Epithelial cell of alveolus of lung (primary cell): ENCODE measurements around the gene DPP3. TPM values are rescaled to one million over a fixed set of nuclear protein-coding genes. Genes with fewer than 3 reads are reported as not detected.

Source experiments
- total RNA-seq: library from RNA; depleted of rRNA; stranded (reverse); fragments of >200 nt; gene quantifications from 2 replicates; pipeline ENCODE4 v1.2.1, GENCODE V29; 2015

The DPP3 gene, protein sequence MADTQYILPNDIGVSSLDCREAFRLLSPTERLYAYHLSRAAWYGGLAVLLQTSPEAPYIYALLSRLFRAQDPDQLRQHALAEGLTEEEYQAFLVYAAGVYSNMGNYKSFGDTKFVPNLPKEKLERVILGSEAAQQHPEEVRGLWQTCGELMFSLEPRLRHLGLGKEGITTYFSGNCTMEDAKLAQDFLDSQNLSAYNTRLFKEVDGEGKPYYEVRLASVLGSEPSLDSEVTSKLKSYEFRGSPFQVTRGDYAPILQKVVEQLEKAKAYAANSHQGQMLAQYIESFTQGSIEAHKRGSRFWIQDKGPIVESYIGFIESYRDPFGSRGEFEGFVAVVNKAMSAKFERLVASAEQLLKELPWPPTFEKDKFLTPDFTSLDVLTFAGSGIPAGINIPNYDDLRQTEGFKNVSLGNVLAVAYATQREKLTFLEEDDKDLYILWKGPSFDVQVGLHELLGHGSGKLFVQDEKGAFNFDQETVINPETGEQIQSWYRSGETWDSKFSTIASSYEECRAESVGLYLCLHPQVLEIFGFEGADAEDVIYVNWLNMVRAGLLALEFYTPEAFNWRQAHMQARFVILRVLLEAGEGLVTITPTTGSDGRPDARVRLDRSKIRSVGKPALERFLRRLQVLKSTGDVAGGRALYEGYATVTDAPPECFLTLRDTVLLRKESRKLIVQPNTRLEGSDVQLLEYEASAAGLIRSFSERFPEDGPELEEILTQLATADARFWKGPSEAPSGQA
- total RNA-seq, result 40.3 and 61.2 TPM in 2 replicates

DNA sequence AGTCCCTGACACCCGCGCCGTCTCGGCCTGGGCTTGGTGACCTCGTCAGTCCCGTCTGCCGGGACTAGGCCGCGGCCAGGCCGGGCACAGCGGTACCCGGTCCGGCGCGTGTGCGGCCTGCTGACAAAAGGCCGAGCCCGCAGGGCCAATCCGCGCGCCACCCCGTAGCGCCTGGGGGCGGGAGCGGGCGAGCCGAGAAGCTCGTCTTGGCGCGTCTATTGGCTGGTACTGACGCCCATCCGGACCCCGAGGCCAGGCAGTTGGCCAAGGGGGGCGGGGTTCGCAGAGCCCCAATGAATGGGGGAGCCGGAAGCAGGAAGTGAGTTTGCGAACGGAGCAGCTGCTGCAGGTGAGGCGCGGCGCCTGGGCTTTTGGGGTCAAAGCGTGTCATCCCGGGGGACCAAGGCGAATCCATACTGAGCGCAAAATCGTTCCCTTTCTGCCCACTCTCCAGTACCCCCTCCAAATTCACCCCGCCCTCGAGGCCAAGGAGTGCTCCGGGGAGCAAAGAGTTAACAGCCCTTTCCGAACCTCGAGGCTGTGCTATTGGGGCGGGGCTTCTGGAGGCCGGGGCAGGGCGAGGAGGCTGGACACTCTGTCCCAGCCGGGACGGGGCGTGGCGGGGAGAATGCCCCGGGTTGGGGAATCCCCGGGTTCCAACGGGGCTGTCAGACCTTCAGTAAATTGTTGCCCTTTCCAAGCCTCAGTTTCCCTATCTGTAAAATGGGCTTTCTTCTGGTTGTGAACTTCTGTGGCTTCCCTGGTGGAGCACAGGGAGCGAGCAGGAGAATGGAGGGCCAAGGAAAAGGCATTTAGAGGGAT, at the start of gene DPP3:
Gene DPP3, plus strand, starts transcription at position 318 of the 822 bp plus-strand sequence. CDS start 1,767 bp downstream, outside the sequence.

DNA sequence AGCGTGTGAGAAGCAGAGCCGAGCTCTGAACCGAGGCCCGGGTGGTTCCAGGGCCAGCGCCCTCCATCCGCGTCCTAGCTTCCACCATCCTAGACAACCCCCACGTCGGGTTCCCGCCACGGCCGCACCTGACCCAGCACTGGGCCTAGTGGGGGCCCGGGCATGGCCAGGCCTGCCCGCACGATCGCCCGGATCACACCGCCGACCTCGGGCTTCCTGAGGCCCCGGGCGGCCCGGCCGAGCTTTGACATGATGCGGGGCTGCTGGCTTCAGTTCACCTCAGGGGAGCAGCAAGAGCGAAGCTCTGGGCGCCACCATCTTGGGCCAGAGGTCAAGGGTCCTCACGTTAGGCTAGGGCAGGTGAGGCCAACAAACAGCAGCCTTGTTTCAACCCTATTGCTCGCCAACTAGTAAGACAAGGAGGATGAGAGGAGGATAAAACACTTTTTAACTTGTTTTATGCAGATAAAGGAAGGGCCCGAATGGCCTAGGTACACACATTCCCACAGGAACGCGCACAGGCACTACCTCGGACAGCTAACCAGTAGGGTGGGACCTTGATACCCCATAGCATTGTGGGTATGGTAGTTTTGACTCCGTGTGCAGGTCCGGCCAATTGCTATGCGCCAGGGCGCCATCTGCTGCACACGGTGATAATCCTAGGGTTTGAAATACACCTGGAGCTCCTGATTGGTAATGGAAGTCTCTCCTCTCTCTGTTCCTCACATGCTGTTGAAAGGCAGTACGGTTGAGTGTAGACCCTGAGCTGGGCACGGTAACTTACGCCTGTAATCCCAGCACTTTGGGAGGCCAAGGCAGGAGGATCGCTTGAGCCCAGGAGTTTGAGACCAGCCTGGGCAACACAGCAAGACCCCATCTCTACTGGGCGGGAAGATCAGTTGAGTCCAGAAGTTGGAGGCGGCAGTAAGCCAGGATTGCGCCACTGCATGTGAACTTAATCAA, 41.4 kb upstream of the DPP3 start, which contains the start of gene MRPL11:
Gene MRPL11, minus strand, starts transcription at position 345 of the 963 bp plus-strand sequence. Its CDS starts 94 bp downstream, at position 251.

DNA sequence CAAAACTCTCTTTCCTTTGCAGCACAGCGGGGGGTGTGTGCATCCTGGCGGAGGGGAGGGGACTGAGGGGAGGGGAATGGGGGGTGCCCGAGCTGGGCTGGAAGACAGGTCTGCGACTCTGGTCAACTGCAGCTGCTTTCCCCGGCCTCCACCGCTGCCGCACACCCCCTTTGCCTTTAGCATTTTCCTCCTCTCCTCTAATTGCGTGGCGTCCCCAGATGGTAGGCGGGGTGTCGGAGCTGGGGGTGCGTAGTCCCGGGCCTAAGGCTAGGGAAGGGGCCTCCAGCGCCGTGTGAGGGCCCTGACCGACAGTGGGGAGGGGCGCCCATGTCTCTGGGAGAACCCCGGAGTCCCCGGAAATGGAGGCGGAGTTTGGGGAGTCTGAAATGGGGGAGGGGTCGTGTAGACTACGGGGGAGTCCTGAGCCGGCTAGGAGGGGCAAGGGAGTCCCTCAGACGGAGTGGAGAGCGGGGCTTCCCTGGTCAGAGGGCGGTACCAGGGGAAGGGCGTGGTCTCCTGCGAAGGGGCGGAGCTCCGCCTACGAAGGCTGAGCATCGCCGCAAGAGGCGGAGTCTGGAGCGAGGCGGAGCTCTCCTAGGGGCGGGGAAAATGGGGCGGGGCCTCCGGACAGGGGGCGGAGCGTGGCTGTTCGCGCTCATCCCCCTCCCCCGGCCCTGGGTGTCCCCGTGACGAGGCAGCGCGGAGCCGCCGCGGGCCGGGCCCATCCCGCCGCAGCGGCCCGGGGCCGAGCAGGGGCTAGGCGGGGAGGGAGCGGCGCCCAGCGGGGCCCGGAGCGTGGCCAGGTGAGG, 13.8 kb upstream of the DPP3 start, which contains the start of gene PELI3:
Gene PELI3, plus strand, starts transcription at position 681 of the 809 bp plus-strand sequence. CDS start 1,224 bp downstream, outside the sequence.

DNA sequence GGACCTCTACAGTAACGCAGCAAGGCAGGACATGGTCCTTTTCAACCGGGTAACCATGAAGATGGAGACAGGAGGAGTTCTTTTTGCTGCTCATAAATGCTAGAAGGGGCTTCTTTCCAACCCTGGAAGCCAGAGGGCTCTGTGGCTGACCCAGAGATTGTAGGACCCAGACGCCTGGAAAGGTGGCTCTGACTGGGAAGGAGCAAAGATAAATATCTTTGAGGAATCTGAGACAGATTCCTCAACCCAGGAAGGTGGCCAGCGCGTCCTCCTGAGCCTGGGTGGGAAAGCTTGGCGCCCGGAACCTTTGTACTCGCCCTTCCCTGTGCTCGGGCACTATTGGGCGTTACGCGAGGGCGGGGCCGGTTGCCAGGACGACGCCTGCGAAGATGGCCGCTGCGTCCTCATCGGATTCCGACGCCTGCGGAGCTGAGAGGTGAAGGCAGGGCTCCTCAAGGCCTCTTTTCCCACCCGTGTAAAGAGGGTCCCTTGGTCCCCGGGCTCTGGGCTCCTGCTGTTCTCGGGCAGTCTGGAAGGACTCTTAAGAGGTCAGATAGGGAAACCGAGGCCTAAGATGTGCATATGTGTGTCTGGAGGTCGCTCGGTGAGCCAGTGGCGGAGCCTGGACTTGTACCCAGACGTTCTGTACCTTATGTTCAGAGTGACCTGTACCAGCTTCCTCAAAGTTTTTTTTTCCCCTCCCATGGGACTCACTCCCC, 30.2 kb downstream of the DPP3 start, which contains the start of gene BBS1:
Gene BBS1, plus strand, starts transcription at position 365 of the 719 bp plus-strand sequence. Its CDS starts 25 bp downstream, at position 390.

DNA sequence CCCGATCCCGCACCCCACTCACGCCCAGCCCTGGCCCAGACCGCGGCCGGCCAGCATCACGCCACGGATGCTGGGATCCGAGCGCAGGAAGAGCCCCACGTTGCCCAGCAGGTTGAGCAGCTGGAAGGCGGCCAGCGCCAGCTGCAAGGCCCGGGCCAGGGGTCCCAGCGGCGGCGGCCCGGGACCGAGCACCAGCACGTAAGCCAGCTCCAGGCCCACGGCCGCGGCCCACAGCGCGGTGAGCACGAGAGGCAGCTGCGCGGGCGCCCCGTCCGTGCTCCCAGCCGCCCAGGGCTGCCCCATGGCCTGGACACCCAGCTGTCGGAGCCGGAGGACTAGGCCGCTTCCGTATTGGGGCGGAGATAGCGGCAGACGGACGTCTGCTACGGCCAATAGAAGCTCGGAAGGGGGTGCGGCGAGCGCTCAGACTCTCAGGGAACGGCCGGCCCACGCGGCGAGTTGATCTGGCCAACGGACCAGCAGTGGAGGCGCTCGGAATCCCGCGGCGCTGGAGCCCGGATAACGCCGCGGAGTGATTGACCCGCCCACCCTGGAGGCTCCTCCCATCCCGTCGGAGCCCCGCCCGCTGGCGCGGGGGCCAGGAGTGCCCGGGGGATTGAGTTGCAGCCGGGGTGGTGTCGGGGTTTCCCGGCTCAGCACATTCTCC, 65.6 kb downstream of the DPP3 start, which contains the start of gene ZDHHC24:
Gene ZDHHC24, minus strand, starts transcription at position 348 of the 667 bp plus-strand sequence. Its CDS starts 45 bp downstream, at position 303.

DNA sequence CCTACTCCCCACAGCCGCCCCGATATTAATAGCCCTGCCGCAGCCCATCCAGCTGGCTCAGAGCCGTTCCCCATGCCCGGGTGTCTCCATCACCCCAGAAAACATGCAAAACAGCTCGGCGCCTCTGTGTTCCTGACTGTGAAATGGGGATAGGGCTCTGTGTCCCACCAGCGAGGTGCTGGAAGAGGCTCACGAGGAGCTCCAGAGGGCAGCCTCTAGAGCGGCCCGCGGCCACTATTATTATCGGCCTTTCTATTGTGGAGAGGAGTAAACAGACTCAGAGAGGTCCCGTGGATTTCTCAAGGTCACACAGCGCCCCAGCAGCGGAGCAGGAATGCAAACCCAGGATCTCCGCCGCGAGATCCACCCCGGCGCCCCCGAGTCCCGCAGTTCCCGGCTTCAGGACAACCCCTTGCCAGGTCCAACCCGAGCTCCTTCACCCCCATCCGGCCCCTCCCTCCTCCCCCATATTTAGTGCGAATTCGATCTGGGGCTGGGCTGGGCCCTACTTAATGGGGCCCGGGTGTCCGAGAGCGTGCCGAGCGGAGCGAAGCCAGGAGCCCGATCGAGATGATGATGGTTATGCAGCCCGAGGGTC, 66.2 kb downstream of the DPP3 start, which contains the start of gene ACTN3:
Gene ACTN3, plus strand, starts transcription at position 536 of the 598 bp plus-strand sequence. Its CDS starts 35 bp downstream, at position 571.

Other genes with a start within 250 kb of the DPP3 start
- gene KLC2, start 222.7 kb upstream of the DPP3 start, total RNA-seq, result 19.0 and 19.4 TPM in 2 replicates
- 106 and 159 TPM in 2 replicates for gene RAB1B, start 211.8 kb upstream of the DPP3 start, total RNA-seq
- gene CNIH2, start 202.3 kb upstream of the DPP3 start, total RNA-seq, result 0.26 and 1.1 TPM in 2 replicates
- gene YIF1A, start 191.3 kb upstream of the DPP3 start, total RNA-seq, result 167 and 281 TPM in 2 replicates
- 0.39 TPM in 1 of 2 replicates, not detected in the other for gene TMEM151A, start 188.5 kb upstream of the DPP3 start, total RNA-seq
- 35.8 and 135 TPM in 2 replicates for gene CD248, start 163.4 kb upstream of the DPP3 start, total RNA-seq
- 29.0 and 38.1 TPM in 2 replicates for gene RIN1, start 144.0 kb upstream of the DPP3 start, total RNA-seq
- 44.3 and 54.0 TPM in 2 replicates for gene BRMS1, start 135.3 kb upstream of the DPP3 start, total RNA-seq
- gene B4GAT1, start 132.8 kb upstream of the DPP3 start, total RNA-seq, result 46.4 and 72.1 TPM in 2 replicates
- gene SLC29A2, start 108.7 kb upstream of the DPP3 start, total RNA-seq, result 1.5 and 3.6 TPM in 2 replicates
- gene NPAS4, start 59.4 kb upstream of the DPP3 start, total RNA-seq, result not detected in 2 replicates
- 47.7 and 74.2 TPM in 2 replicates for gene MRPL11, start 41.6 kb upstream of the DPP3 start, total RNA-seq
- 10.0 and 13.5 TPM in 2 replicates for gene PELI3, start 13.5 kb upstream of the DPP3 start, total RNA-seq
- gene BBS1, start 30.2 kb downstream of the DPP3 start, total RNA-seq, result 17.3 and 66.4 TPM in 2 replicates
- 27.7 and 33.5 TPM in 2 replicates for gene ZDHHC24, start 65.6 kb downstream of the DPP3 start, total RNA-seq
- 3.3 TPM in 1 of 2 replicates, not detected in the other for gene ACTN3, start 66.5 kb downstream of the DPP3 start, total RNA-seq
- gene CTSF, start 88.2 kb downstream of the DPP3 start, total RNA-seq, result 20.9 and 146 TPM in 2 replicates
- gene CCDC87, start 112.6 kb downstream of the DPP3 start, total RNA-seq, result 0.26 TPM in 1 of 2 replicates, not detected in the other
- 26.6 and 44.9 TPM in 2 replicates for gene CCS, start 112.8 kb downstream of the DPP3 start, total RNA-seq
- gene RBM14, start 136.2 kb downstream of the DPP3 start, total RNA-seq, result 41.2 and 69.5 TPM in 2 replicates
- gene RBM4, start 158.3 kb downstream of the DPP3 start, total RNA-seq, result 107 and 143 TPM in 2 replicates
- 14.5 and 19.9 TPM in 2 replicates for gene RBM4B, start 197.5 kb downstream of the DPP3 start, total RNA-seq
- 0.88 and 6.9 TPM in 2 replicates for gene SPTBN2, start 248.8 kb downstream of the DPP3 start, total RNA-seq